AG09319 (cell line): ENCODE measurements around the gene GABRA4.

Experiments
- DNase-seq: peaks from one replicate; pipeline ENCODE4 v3.0.0-alpha.2; 2010; ENCODE audit warnings: low read depth; ENCODE audit errors: extremely low read depth
- CTCF ChIP-seq: IDR thresholded peaks from 2 replicates; pipeline ENCODE4 v1.5.1; 2011; ENCODE audit warnings: low read depth, mild to moderate bottlenecking, inconsistent platforms, low read length, moderate library complexity

Gene GABRA4

GRCh38 chr4:47000406-47000805, 7.0 kb upstream of the GABRA4 start:
- TF ChIP-seq CTCF: no peak
- no peak for DNase-seq

GRCh38 chr4:46999566-46999965, 6.2 kb upstream of the GABRA4 start:
- no peak for TF ChIP-seq CTCF
- no peak for DNase-seq

- DNase-seq: no peak
- no peak for TF ChIP-seq CTCF
These were observed 625 bp upstream of the GABRA4 start for GRCh38 chr4:46994007-46994405.

- no peak for DNase-seq
- no peak for TF ChIP-seq CTCF
These were observed 1.0 kb downstream of the GABRA4 start for GRCh38 chr4:46992338-46992737.

GRCh38 chr4:46986922-46987638, 6.3 kb downstream of the GABRA4 start:
- no peak for TF ChIP-seq CTCF
- DNase-seq: no peak

- TF ChIP-seq CTCF: no peak
- no peak for DNase-seq
These were observed 8.6 kb downstream of the GABRA4 start for GRCh38 chr4:46984781-46985180.

GRCh38 chr4:46980851-46981250, 12.5 kb downstream of the GABRA4 start:
- no peak for TF ChIP-seq CTCF
- DNase-seq: no peak
